NCI-H1930 (cell line): ENCODE results near the gene ECI1.
"Not testable (repeated sequence)": the region's sequence is repeated elsewhere in the genome, so short reads cannot be mapped to it uniquely, and the experiment has no call there.

Source experiments
- DNase-seq, 2 experiments: peaks; one replicate each; lab custom pipeline; 2025; lab: John Stamatoyannopoulos, UW

The ECI1 gene

GRCh38 chr16:2210386-2211365 lies 40.7 kb downstream of the ECI1 start, which contains the start of gene BRICD5:
Gene BRICD5 (minus strand): TSS chr16:2210863. CDS start chr16:2210833, 30 bp downstream.
- no peak for DNase-seq

GRCh38 chr16:2210009-2210332 lies 41.4 kb downstream of the ECI1 start:
- DNase-seq, result no peak

DNA sequence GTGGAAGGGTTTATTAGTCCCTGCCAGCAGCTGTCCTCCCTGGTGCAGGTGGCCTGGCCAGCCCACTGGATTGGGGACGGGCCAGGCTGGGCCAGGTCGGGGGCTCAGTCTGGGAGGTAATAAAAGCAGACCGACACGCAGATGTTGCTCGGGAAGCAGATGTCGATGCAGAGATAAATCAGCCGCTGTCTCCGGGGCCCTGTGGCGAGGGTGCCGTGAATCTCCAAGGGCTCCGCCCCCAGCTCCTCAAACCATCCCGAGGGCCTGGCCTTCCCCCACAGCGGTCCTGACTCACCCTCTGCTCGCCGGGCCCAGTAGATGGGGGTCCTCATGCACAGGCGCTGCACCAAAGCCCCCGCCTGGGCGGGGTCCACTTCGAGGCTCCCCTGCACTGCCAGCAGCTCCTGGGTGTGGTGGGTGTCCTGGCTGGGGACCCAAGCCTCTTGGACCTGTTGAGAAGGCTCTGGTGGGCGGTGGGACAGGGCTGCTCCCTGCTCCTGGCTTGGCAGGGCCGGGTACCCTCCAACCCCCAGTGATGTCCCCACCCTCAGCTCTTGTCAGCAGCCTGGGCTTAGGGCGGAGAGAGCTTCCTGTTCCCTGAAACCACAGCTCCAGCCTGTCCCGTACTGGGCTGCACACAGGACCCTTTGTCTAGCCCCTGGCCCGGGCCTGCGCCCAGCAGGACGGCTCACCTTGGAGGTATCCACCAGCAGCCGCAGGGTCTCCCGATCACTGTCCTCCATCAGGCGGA lies 42.0 kb downstream of the ECI1 start:
- no peak for DNase-seq

GRCh38 chr16:2208772-2209171 lies 42.6 kb downstream of the ECI1 start:
- DNase-seq, result no peak

- no peak for DNase-seq
Observed at GRCh38 chr16:2208308-2208707, 43.1 kb downstream of the ECI1 start.

- no peak for DNase-seq
Observed at GRCh38 chr16:2207872-2208271, 43.5 kb downstream of the ECI1 start.

DNA sequence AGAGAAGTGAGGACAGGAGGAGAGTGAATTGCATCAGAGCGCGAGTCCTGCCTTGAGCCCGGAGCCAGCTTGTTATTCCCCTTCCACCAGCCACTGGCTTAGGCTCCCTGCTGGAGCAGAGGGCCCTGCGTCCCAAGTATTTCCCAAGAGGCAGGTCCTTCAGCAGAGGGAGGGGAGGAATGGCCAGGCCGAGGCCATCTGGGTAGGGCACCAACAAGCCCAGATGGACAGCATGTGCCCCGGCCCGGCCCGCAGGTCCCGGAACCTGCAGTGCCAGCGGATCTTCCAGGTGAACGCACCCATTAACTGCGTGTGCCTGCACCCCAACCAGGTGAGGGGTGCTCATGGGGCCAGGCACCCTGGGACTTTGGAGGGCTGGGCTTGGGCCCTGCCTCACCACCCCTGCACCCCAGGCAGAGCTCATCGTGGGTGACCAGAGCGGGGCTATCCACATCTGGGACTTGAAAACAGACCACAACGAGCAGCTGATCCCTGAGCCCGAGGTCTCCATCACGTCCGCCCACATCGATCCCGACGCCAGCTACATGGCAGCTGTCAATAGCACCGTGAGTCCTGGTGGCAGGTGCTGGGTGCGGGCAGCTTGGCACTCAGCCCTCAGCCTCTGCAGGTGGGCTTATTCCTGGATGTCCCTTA lies 44.5 kb downstream of the ECI1 start:
- DNase-seq, result no peak

DNA sequence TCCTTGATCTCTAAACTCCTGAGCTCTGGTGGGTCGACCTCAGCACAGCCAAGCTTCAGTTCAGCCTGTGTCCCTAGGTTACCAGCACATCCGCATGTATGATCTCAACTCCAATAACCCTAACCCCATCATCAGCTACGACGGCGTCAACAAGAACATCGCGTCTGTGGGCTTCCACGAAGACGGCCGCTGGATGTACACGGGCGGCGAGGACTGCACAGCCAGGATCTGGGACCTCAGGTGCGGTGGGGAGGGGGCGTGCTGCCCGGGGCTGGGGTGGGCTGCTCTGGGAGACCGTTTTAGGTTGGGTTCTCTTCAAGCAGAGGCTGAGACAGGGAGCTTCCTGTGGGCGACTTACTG lies 45.0 kb downstream of the ECI1 start:
- DNase-seq, result no peak

DNA sequence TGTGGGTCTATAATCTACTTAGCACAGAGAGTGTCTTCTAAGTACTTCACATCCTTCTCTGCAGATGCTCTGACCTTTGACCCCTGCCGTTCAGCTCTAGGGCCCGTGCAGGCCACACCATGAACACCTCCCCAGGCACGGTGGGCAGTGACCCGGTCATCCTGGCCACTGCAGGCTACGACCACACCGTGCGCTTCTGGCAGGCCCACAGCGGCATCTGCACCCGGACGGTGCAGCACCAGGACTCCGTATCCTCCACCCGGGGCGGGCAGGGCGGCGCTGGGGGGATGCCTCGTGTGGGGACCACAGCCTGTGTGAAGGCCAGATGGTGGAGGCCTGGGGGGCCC lies 45.4 kb downstream of the ECI1 start:
- DNase-seq, result no peak

- DNase-seq, result peak; percentile 67 to 92
Observed at GRCh38 chr16:2205104-2205966, 46.1 kb downstream of the ECI1 start, which contains the start of gene MLST8. Gene MLST8 (plus strand): TSS chr16:2205454. CDS start chr16:2206086, 632 bp downstream.

GRCh38 chr16:2204416-2205103 lies 46.8 kb downstream of the ECI1 start:
- DNase-seq, result no peak

DNA sequence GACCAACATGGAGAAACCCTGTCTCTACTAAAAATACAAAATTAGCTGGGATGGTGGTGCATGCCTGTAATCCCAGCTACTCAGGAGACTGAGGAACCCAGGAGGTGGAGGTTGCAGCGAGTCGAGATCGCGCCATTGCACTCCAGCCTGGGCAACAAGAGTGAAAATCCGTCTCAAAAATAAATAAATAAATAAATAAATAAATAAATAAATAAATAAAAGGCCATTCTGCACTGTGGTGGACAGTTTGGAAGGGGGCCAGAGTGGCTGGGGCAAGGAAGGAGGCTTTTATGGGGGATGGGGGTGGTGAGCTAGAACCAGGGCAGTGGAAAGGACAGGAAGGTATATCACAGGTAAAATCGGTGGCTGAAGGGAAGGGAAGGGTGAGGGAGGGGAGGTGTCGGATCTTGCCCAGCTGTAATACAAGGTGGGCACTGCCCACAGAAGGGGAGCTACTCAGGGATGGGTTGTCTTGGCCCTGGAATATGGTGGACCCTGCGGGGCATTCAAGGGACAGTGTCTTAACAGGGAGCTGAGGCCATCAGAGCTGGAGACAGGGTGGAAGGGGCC lies 48.2 kb downstream of the ECI1 start:
- DNase-seq, result not testable (repeated sequence)

- no peak for DNase-seq
Observed at GRCh38 chr16:2200313-2200712, 51.1 kb downstream of the ECI1 start.

- DNase-seq, result no peak
Observed at GRCh38 chr16:2199621-2200139, 51.7 kb downstream of the ECI1 start.

- DNase-seq, result no peak
Observed at GRCh38 chr16:2199095-2199494, 52.3 kb downstream of the ECI1 start.

DNA sequence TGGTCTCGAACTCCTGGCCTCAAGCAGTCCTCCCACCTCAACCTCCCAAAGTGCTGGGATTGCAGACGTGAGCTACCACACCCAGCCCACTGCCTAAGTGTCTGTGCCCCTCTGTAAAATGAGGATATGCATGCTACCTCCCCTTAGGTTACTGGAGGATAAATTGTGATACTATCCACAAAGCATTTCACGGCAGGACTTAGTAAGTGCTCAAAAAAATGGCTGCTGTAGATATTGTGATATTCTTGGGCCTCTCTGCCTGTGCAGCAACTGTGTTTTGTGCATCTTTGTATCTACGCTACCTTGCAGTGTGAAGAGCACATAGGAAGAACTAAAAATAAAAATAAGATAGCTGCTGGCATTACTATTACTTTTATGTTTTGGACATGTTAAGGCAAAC lies 53.1 kb downstream of the ECI1 start:
- DNase-seq, result no peak

DNA sequence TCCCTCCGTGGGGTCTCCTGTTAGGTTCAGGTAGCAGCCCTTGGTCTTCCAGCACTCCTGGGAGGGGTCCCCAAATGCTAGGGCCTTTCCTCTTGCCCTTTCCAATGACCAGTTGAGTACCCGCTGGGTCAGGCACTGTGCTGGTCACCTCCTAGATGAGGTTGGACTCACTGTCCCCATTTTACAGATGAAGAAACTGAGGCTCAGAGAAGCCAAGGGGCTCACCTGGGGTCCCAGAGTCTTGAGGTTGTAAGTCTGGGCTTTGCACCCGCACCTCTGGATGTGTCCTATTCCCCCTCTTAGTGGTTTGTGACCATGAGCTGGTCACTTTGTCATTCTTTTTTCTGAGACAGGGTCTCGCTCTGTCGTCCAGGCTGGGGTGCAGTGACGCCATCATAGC lies 53.6 kb downstream of the ECI1 start:
- DNase-seq, result no peak

- no peak for DNase-seq
Observed at GRCh38 chr16:2196981-2197511, 54.3 kb downstream of the ECI1 start.

GRCh38 chr16:2196162-2196980 lies 55.0 kb downstream of the ECI1 start, which contains the start of gene CASKIN1:
Gene CASKIN1 (minus strand): TSS chr16:2196605. CDS start chr16:2196432, 173 bp downstream.
- DNase-seq, result peak; percentile 23 to 61
